ENCODE results near the gene SHBG.

SHBG gene

GRCh38 chr17:7656958-7657609 lies 27.1 kb downstream of the SHBG start:
- Histone ChIP-seq H3K27me3 (ENCODE audit: insufficient read depth, poor library complexity, severe bottlenecking) (no peaks in the 10 kb centered on the region), H3K27ac (replicated peaks) (no peak overlapping the region), H3K4me3 (replicated peaks; ENCODE audit: insufficient read depth, low read length) (no peak overlapping the region)
- no peak for DNase-seq (ENCODE audit: low read depth in 1 of 2, low spot score in 1 of 2)
- TF ChIP-seq, protein P1, sequence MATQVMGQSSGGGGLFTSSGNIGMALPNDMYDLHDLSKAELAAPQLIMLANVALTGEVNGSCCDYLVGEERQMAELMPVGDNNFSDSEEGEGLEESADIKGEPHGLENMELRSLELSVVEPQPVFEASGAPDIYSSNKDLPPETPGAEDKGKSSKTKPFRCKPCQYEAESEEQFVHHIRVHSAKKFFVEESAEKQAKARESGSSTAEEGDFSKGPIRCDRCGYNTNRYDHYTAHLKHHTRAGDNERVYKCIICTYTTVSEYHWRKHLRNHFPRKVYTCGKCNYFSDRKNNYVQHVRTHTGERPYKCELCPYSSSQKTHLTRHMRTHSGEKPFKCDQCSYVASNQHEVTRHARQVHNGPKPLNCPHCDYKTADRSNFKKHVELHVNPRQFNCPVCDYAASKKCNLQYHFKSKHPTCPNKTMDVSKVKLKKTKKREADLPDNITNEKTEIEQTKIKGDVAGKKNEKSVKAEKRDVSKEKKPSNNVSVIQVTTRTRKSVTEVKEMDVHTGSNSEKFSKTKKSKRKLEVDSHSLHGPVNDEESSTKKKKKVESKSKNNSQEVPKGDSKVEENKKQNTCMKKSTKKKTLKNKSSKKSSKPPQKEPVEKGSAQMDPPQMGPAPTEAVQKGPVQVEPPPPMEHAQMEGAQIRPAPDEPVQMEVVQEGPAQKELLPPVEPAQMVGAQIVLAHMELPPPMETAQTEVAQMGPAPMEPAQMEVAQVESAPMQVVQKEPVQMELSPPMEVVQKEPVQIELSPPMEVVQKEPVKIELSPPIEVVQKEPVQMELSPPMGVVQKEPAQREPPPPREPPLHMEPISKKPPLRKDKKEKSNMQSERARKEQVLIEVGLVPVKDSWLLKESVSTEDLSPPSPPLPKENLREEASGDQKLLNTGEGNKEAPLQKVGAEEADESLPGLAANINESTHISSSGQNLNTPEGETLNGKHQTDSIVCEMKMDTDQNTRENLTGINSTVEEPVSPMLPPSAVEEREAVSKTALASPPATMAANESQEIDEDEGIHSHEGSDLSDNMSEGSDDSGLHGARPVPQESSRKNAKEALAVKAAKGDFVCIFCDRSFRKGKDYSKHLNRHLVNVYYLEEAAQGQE (IDR thresholded peaks at IDR 0.05; ENCODE audit: insufficient replicate concordance, low read depth) = no peak
- TF ChIP-seq SPI1 (IDR thresholded peaks at IDR 0.05; ENCODE audit: borderline replicate concordance, low read depth) = no peak
- no peak for TF ChIP-seq POLR2AphosphoS5 (IDR thresholded peaks at IDR 0.05; ENCODE audit: low read depth)
- TF ChIP-seq GABPA (IDR thresholded peaks at IDR 0.05; ENCODE audit: low read depth) = no peak
- no peak for TF ChIP-seq CTCF (IDR thresholded peaks at IDR 0.05; ENCODE audit: insufficient read depth, low read length)

GRCh38 chr17:7667656-7668406 lies 37.9 kb downstream of the SHBG start:
- DNase-seq (ENCODE audit: low read depth in 1 of 2, low spot score in 1 of 2) = no peak
- Histone ChIP-seq H3K27me3 (ENCODE audit: insufficient read depth, poor library complexity, severe bottlenecking) (no peaks in the 10 kb centered on the region), H3K27ac (replicated peaks) (no peak overlapping the region), H3K4me3 (replicated peaks; ENCODE audit: insufficient read depth, low read length) (no peak overlapping the region)
- TF ChIP-seq SPI1 (IDR thresholded peaks at IDR 0.05; ENCODE audit: borderline replicate concordance, low read depth) (no peak), GABPA (IDR thresholded peaks at IDR 0.05; ENCODE audit: low read depth) (no peak), CTCF (IDR thresholded peaks at IDR 0.05; ENCODE audit: insufficient read depth, low read length) (no peak), POLR2AphosphoS5 (IDR thresholded peaks at IDR 0.05; ENCODE audit: low read depth) (no peak)
- TF ChIP-seq, protein P1 (IDR thresholded peaks at IDR 0.05; ENCODE audit: insufficient replicate concordance, low read depth) = no peak

- Histone ChIP-seq H3K27ac (replicated peaks) (no peak overlapping the region), H3K4me3 (replicated peaks; ENCODE audit: insufficient read depth, low read length) (no peak overlapping the region), H3K27me3 (ENCODE audit: insufficient read depth, poor library complexity, severe bottlenecking) (no peaks in the 10 kb centered on the region)
- TF ChIP-seq SPI1 (IDR thresholded peaks at IDR 0.05; ENCODE audit: borderline replicate concordance, low read depth) (no peak), GABPA (IDR thresholded peaks at IDR 0.05; ENCODE audit: low read depth) (no peak), POLR2AphosphoS5 (IDR thresholded peaks at IDR 0.05; ENCODE audit: low read depth) (no peak), CTCF (IDR thresholded peaks at IDR 0.05; ENCODE audit: insufficient read depth, low read length) (no peak)
- TF ChIP-seq, protein P1 (IDR thresholded peaks at IDR 0.05; ENCODE audit: insufficient replicate concordance, low read depth) = no peak
- DNase-seq (ENCODE audit: low read depth in 1 of 2, low spot score in 1 of 2) = no peak
Observed at GRCh38 chr17:7668482-7668881, 38.5 kb downstream of the SHBG start.
